ENCODE measurements around the gene ANAPC1.
"Not testable (repeated sequence)": the region's sequence is repeated elsewhere in the genome, so short reads cannot be mapped to it uniquely, and the experiment has no call there.

DNA sequence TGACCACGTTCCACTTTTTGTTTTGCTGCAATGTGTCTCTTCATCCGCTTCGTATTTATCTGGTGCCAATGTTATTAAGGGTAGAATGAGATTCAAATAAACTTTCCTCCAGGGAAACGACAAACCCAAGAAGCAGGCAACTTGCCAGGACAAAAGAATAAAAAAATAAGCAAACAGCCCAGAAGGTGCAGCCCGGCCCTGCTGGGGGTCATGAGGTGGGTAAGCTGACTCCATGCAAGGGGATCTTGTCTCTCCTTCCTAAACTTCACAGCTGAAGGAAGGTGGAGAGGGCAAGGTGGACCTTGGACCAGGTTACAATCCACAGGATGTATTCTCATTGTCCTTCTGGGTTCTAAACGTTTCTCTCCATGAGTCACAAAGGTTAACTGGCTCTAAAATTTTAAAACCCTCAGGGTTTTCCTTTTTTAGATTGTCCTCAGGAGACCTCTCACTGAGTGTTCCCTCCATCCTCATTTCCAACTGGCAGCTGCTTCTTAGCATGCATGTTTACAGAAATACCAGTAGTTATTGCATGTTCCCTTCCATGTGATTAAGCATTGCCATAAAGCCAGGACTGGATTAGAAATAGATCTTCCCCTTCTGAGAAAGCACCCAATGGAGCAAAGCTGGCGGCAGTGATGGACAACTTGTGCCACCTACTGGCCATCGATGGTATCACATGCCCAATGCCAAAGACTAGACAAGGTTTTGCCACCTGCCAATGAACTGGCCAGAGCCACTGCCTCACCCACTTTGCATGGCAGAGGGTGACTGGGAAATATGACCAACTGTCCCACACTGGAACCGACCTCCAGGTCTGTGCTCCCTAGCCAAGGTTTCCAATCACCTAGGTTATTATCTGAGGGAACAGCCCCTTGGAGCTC, 147.9 kb downstream of the ANAPC1 start:
- TF ChIP-seq, protein P1, sequence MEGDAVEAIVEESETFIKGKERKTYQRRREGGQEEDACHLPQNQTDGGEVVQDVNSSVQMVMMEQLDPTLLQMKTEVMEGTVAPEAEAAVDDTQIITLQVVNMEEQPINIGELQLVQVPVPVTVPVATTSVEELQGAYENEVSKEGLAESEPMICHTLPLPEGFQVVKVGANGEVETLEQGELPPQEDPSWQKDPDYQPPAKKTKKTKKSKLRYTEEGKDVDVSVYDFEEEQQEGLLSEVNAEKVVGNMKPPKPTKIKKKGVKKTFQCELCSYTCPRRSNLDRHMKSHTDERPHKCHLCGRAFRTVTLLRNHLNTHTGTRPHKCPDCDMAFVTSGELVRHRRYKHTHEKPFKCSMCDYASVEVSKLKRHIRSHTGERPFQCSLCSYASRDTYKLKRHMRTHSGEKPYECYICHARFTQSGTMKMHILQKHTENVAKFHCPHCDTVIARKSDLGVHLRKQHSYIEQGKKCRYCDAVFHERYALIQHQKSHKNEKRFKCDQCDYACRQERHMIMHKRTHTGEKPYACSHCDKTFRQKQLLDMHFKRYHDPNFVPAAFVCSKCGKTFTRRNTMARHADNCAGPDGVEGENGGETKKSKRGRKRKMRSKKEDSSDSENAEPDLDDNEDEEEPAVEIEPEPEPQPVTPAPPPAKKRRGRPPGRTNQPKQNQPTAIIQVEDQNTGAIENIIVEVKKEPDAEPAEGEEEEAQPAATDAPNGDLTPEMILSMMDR (conservative IDR thresholded peaks at IDR 0.05; ENCODE audit: low read depth in 2 of 2) = peak in 1 of 2 experiments; percentile 20; a peak in 2 of 4 replicates
- not testable (repeated sequence) for TF ChIP-seq EZH2 (IDR thresholded peaks at IDR 0.05; ENCODE audit: low read depth, unreplicated experiment); POLR2AphosphoS5 (IDR thresholded peaks at IDR 0.05; ENCODE audit: low read depth); JUNB (IDR thresholded peaks at IDR 0.05; ENCODE audit: unreplicated experiment); EZH2phosphoT487 (IDR thresholded peaks at IDR 0.05; ENCODE audit: unreplicated experiment); CREB1 (CRISPR knock-in tag; IDR thresholded peaks at IDR 0.05; ENCODE audit: low read depth); NANOG (IDR thresholded peaks at IDR 0.05; ENCODE audit: borderline replicate concordance); STAT1 (IDR thresholded peaks at IDR 0.05; ENCODE audit: unreplicated experiment); ZNF114 (CRISPR knock-in tag; IDR thresholded peaks at IDR 0.05); ZNF331 (CRISPR knock-in tag; IDR thresholded peaks at IDR 0.05; ENCODE audit: low read depth)
- TF ChIP-seq, protein P2, sequence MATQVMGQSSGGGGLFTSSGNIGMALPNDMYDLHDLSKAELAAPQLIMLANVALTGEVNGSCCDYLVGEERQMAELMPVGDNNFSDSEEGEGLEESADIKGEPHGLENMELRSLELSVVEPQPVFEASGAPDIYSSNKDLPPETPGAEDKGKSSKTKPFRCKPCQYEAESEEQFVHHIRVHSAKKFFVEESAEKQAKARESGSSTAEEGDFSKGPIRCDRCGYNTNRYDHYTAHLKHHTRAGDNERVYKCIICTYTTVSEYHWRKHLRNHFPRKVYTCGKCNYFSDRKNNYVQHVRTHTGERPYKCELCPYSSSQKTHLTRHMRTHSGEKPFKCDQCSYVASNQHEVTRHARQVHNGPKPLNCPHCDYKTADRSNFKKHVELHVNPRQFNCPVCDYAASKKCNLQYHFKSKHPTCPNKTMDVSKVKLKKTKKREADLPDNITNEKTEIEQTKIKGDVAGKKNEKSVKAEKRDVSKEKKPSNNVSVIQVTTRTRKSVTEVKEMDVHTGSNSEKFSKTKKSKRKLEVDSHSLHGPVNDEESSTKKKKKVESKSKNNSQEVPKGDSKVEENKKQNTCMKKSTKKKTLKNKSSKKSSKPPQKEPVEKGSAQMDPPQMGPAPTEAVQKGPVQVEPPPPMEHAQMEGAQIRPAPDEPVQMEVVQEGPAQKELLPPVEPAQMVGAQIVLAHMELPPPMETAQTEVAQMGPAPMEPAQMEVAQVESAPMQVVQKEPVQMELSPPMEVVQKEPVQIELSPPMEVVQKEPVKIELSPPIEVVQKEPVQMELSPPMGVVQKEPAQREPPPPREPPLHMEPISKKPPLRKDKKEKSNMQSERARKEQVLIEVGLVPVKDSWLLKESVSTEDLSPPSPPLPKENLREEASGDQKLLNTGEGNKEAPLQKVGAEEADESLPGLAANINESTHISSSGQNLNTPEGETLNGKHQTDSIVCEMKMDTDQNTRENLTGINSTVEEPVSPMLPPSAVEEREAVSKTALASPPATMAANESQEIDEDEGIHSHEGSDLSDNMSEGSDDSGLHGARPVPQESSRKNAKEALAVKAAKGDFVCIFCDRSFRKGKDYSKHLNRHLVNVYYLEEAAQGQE (IDR thresholded peaks at IDR 0.05; ENCODE audit: unreplicated experiment) = not testable (repeated sequence)
- TF ChIP-seq, protein P3, sequence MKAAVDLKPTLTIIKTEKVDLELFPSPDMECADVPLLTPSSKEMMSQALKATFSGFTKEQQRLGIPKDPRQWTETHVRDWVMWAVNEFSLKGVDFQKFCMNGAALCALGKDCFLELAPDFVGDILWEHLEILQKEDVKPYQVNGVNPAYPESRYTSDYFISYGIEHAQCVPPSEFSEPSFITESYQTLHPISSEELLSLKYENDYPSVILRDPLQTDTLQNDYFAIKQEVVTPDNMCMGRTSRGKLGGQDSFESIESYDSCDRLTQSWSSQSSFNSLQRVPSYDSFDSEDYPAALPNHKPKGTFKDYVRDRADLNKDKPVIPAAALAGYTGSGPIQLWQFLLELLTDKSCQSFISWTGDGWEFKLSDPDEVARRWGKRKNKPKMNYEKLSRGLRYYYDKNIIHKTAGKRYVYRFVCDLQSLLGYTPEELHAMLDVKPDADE (IDR thresholded peaks at IDR 0.05) = not testable (repeated sequence)
- TF ChIP-seq, protein P4, sequence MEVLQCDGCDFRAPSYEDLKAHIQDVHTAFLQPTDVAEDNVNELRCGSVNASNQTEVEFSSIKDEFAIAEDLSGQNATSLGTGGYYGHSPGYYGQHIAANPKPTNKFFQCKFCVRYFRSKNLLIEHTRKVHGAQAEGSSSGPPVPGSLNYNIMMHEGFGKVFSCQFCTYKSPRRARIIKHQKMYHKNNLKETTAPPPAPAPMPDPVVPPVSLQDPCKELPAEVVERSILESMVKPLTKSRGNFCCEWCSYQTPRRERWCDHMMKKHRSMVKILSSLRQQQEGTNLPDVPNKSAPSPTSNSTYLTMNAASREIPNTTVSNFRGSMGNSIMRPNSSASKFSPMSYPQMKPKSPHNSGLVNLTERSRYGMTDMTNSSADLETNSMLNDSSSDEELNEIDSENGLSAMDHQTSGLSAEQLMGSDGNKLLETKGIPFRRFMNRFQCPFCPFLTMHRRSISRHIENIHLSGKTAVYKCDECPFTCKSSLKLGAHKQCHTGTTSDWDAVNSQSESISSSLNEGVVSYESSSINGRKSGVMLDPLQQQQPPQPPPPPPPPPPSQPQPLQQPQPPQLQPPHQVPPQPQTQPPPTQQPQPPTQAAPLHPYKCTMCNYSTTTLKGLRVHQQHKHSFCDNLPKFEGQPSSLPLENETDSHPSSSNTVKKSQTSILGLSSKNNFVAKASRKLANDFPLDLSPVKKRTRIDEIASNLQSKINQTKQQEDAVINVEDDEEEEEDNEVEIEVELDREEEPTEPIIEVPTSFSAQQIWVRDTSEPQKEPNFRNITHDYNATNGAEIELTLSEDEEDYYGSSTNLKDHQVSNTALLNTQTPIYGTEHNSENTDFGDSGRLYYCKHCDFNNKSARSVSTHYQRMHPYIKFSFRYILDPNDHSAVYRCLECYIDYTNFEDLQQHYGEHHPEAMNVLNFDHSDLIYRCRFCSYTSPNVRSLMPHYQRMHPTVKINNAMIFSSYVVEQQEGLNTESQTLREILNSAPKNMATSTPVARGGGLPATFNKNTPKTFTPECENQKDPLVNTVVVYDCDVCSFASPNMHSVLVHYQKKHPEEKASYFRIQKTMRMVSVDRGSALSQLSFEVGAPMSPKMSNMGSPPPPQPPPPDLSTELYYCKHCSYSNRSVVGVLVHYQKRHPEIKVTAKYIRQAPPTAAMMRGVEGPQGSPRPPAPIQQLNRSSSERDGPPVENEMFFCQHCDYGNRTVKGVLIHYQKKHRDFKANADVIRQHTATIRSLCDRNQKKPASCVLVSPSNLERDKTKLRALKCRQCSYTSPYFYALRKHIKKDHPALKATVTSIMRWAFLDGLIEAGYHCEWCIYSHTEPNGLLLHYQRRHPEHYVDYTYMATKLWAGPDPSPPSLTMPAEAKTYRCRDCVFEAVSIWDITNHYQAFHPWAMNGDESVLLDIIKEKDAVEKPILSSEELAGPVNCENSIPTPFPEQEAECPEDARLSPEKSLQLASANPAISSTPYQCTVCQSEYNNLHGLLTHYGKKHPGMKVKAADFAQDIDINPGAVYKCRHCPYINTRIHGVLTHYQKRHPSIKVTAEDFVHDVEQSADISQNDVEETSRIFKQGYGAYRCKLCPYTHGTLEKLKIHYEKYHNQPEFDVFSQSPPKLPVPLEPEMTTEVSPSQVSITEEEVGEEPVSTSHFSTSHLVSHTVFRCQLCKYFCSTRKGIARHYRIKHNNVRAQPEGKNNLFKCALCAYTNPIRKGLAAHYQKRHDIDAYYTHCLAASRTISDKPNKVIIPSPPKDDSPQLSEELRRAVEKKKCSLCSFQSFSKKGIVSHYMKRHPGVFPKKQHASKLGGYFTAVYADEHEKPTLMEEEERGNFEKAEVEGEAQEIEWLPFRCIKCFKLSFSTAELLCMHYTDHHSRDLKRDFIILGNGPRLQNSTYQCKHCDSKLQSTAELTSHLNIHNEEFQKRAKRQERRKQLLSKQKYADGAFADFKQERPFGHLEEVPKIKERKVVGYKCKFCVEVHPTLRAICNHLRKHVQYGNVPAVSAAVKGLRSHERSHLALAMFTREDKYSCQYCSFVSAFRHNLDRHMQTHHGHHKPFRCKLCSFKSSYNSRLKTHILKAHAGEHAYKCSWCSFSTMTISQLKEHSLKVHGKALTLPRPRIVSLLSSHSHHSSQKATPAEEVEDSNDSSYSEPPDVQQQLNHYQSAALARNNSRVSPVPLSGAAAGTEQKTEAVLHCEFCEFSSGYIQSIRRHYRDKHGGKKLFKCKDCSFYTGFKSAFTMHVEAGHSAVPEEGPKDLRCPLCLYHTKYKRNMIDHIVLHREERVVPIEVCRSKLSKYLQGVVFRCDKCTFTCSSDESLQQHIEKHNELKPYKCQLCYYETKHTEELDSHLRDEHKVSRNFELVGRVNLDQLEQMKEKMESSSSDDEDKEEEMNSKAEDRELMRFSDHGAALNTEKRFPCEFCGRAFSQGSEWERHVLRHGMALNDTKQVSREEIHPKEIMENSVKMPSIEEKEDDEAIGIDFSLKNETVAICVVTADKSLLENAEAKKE (CRISPR knock-in tag; IDR thresholded peaks at IDR 0.05) = not testable (repeated sequence)
